Spleen (tissue), 7 donors: Measurements from ENCODE around the gene ACOT12.

ENCODE experiments used
- CTCF ChIP-seq, 11 experiments: fragments of 200-600 bp in 7 of 11; fragments of 450-650 bp in 4 of 11; sonication (generic) in 4 of 11; IDR thresholded peaks in 8 of 11; conservative IDR thresholded peaks in 3 of 11; 1 replicate in 7 of 11; 2 replicates in 4 of 11; pipeline versions ENCODE4 v1.4.0 to v1.8.0; 2016 to 2021; ENCODE audit warnings: antibody characterized with exemption in 11 of 11, inconsistent platforms in 4 of 11, mild to moderate bottlenecking in 1 of 11
- POLR2A ChIP-seq, 3 donors: fragments of 450-650 bp; IDR thresholded peaks; one replicate each; pipeline ENCODE4 v1.5.1; 2017; ENCODE audit warnings: antibody characterized with exemption in 3 of 3, mild to moderate bottlenecking in 1 of 3
- donor health status: DM: no; HTN: no; CAD: no; lungs with moderate emphysema.
- donor health status: DM: no; HTN: no; CAD: no.
- donor health status: DM: no; HTN: no; CAD: no.

- TF ChIP-seq CTCF (IDR thresholded peaks at IDR 0.05 in 8 of 11, conservative IDR thresholded peaks at IDR 0.05 in 3 of 11): no peak
- TF ChIP-seq POLR2A (IDR thresholded peaks at IDR 0.05): no peak
Measured at GRCh38 chr5:81402192-81402930, 8.4 kb upstream of the ACOT12 start.
